K562 (cell line): ENCODE data around the gene MAPK8IP1. TPM values are rescaled to one million over a fixed set of nuclear protein-coding genes. Genes with fewer than 3 reads are reported as not detected.
A peak's percentile ranks its signal among the peaks of the same experiment; 100 is the strongest.

Experiments used
- GTF3C2 ChIP-seq: IDR thresholded peaks from 3 replicates; pipeline ENCODE4 v1.6.1; 2011; ENCODE audit warnings: borderline replicate concordance, mild to moderate bottlenecking, moderate library complexity; ENCODE audit not compliant: insufficient read length; ENCODE audit errors: extremely low read depth
- HCFC1 ChIP-seq: IDR thresholded peaks from 2 replicates; pipeline ENCODE4 v1.6.1; 2012; ENCODE audit warnings: low read depth, low read length, improper control_type of control experiment
- HNRNPUL1 ChIP-seq: fragments of 200-400 bp; formaldehyde crosslinking; IDR thresholded peaks from 2 replicates; pipeline ENCODE4 v1.6.1; 2017; ENCODE audit warnings: low read length
- SUPT5H ChIP-seq: fragments of 450-650 bp; IDR thresholded peaks from 2 replicates; pipeline ENCODE4 v1.6.1; 2016
- TFAP4 ChIP-seq: sonication (generic); formaldehyde crosslinking; IDR thresholded peaks from 2 replicates; pipeline ENCODE4 v1.8.0; 2022; ENCODE audit warnings: missing genetic modification reagents, mild to moderate bottlenecking, moderate library complexity, borderline replicate concordance
- polyA plus RNA-seq, 8 experiments: library from polyadenylated mRNA; depleted of rRNA in 4 of 8; stranded (reverse) in 5 of 8; unstranded in 3 of 8; fragments of >200 nt; fragmentation: Nextera tagmentation in 2 of 8; fragmentation: Illumina TruSeq in 1 of 8; extraction: Ambion mirVana in 2 of 8; extraction: Trizol in 1 of 8; gene quantifications; 2 replicates each; pipeline versions ENCODE4 v1.2.1 to v1.2.3, GENCODE V29; 2011 to 2014; ENCODE audit warnings: inconsistent platforms in 1 of 8, missing spikeins in 1 of 8
- total RNA-seq, 7 experiments: library from RNA; depleted of rRNA in 6 of 7; stranded (reverse); fragments of >200 nt in 6 of 7; fragmentation: Illumina TruSeq in 2 of 7; extraction: Trizol in 2 of 7; gene quantifications; 2 replicates each; pipeline versions ENCODE4 v1.2.1 to v1.2.3, GENCODE V29; 2011 to 2021; ENCODE audit warnings: low replicate concordance in 1 of 7
- TF ChIP-seq, protein P1 (sequence below): sonication (generic); formaldehyde crosslinking; IDR thresholded peaks from 2 replicates; pipeline ENCODE4 v1.8.0; 2022; ENCODE audit warnings: missing genetic modification reagents, mild to moderate bottlenecking, borderline replicate concordance

Gene MAPK8IP1
- total and polyA plus RNA-seq, 9 of the 15 experiments (the other 6 are each of a cell fraction or from before 2014, with no cell fraction given), result 0.13 to 6.9 (median 2.5) TPM

- no peak for TF ChIP-seq GTF3C2
- no peak for TF ChIP-seq SUPT5H
- TF ChIP-seq, protein P1, sequence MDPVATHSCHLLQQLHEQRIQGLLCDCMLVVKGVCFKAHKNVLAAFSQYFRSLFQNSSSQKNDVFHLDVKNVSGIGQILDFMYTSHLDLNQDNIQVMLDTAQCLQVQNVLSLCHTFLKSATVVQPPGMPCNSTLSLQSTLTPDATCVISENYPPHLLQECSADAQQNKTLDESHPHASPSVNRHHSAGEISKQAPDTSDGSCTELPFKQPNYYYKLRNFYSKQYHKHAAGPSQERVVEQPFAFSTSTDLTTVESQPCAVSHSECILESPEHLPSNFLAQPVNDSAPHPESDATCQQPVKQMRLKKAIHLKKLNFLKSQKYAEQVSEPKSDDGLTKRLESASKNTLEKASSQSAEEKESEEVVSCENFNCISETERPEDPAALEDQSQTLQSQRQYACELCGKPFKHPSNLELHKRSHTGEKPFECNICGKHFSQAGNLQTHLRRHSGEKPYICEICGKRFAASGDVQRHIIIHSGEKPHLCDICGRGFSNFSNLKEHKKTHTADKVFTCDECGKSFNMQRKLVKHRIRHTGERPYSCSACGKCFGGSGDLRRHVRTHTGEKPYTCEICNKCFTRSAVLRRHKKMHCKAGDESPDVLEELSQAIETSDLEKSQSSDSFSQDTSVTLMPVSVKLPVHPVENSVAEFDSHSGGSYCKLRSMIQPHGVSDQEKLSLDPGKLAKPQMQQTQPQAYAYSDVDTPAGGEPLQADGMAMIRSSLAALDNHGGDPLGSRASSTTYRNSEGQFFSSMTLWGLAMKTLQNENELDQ (CRISPR knock-in tag), result no peak
- TF ChIP-seq HNRNPUL1, result no peak
- TF ChIP-seq HCFC1, result no peak
- 0 out of 2 replicates have a peak, but pooled peaks have one; percentile 14 for TF ChIP-seq TFAP4 (CRISPR knock-in tag)
Observed at GRCh38 chr11:45885921-45886721, 670 bp downstream of the MAPK8IP1 start (continued).
